GM18508 (cell line): ENCODE data around the gene HPCAL4.

Experiments used
- ATAC-seq: cut with Tn5 transposase; IDR thresholded peaks from one replicate; pipeline ENCODE4 v1.9.1; 2021; ENCODE audit warnings: moderate number of reproducible peaks; ENCODE audit not compliant: insufficient read depth, unreplicated experiment

HPCAL4 gene

DNA sequence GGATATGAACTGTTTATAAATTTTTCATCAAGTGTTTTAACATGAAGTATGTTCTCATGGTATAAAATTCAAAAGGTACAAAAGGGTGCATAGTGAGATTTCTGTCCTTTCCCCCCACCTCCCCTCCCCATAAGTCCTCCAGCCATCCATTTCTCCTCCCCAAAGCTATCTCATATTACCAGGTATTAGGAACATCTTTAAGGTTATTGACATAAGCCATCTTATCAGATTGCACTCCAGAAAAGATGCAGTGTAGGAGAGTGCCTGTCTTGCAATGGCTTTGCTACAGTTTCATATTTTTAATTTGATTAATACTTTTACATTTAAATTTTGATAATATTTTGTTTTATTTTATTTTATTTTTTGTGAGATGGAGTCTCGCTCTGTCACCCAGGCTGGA, 13.5 kb upstream of the HPCAL4 start:
- ATAC-seq: no peak

DNA sequence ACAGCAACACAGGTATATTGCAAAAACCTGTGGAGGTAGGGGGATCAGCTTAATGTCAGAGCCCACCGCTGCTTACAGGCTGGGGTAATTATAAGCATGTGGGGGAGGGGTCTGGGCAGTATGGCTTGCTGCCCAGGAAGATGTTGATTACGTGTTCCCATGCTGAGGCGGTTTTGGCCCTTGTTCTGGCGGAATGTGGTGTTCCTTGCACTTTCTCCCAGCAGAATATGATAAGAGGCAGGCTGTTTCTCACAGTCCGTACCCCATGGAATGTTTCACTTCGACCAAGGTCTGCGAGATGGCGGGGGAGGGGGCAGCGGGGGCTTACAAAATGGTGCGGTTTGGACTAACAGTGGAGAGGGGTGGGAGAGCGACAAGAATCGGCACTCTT, 9.8 kb upstream of the HPCAL4 start:
- ATAC-seq: no peak

DNA sequence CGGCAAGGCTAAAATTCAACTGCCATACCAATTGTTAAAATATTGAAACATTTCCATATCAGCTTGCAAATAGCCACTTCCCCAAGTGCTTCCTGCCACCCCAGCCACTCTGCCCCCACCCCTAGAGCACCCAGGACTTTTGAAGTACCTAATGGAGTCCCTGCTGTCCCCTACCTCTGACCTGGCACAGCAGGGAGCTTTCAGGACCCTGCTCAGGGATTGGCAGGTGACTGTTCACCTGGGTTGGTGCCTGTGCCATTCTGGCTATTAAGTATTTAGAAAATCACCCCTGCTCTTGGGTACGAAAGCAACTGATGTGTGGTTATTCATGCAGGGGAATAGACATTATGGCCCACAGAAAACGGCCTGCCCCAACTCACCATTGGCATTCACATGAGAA, 9.1 kb upstream of the HPCAL4 start:
- ATAC-seq: no peak

- no peak for ATAC-seq
These were observed 8.2 kb upstream of the HPCAL4 start for GRCh38 chr1:39699419-39699818.

DNA sequence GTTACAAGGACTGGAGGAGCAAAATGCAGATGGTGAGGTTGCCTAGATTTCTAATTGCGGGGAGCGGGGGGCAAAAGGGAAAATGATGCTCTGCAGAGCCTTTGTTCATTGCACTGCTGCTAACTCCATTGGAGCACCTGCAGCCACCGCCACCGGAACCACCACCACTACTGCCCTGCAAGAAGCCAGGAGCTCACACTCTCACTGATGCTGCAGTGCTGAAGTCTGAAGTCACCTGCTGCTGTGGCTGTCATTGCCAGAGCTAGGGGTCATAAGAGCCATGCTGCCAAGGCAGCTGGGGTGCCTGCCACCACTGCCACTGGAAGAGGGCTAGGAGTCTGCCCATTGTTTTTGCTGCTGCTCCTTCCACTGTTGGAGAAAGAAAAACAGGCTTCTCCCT, 7.3 kb upstream of the HPCAL4 start:
- no peak for ATAC-seq

DNA sequence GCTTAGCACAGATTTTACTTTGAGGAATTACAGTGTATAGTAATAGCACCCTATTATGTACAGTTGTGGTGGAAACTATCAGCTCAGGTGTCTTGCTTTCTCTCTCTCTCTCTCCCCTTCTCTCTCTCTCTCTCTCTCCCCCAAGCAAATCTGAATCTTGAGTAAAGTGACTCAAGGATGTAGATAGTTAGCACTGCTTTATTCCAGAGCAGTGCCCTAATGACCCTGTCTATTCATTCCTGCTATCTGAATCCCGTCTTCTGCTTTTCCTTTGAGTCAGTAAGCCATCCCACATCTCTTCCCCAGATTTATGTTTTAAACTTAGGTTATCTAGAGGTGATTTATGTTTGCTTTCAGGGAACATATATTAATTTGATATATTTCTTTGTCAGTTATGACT, 5.2 kb upstream of the HPCAL4 start:
- no peak for ATAC-seq

DNA sequence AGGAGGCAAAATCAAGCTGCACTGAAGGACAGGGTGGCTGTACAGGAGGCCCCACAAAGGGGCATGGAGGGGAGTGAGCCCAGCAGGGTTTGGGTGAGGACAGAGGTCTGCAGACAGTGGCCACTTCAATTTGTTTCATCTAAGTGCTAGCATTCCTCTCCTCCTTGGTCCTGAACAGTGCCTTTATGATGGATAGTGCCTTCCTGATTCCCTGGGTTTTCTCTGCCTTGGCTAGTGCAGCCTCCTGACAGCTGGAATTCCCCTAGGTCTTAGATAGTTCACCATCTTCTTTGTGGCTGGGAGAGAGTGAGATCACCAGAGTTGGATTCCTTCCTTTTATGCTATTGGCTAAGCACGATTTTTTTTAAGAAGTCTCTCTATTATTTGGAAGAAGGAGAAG, 3.8 kb upstream of the HPCAL4 start:
- ATAC-seq: no peak

DNA sequence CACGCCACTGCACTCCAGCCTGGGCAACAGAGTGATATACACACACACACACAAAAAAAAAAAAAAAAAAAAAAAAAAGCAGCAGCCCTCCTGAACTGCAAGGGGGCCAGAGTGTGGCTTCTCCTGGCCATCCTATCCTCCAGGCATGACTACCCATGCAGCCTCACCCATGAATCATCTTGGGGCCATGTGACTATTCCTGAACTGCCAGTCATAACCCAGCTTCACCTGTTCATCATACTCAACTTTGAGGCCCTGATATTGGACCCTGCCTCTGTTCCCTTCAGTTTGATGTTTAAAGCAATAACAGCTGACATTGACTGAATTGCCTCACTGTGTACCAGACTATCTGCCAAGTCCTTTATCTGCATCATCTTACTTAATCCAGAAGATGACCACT, 2.8 kb upstream of the HPCAL4 start:
- ATAC-seq: no peak

DNA sequence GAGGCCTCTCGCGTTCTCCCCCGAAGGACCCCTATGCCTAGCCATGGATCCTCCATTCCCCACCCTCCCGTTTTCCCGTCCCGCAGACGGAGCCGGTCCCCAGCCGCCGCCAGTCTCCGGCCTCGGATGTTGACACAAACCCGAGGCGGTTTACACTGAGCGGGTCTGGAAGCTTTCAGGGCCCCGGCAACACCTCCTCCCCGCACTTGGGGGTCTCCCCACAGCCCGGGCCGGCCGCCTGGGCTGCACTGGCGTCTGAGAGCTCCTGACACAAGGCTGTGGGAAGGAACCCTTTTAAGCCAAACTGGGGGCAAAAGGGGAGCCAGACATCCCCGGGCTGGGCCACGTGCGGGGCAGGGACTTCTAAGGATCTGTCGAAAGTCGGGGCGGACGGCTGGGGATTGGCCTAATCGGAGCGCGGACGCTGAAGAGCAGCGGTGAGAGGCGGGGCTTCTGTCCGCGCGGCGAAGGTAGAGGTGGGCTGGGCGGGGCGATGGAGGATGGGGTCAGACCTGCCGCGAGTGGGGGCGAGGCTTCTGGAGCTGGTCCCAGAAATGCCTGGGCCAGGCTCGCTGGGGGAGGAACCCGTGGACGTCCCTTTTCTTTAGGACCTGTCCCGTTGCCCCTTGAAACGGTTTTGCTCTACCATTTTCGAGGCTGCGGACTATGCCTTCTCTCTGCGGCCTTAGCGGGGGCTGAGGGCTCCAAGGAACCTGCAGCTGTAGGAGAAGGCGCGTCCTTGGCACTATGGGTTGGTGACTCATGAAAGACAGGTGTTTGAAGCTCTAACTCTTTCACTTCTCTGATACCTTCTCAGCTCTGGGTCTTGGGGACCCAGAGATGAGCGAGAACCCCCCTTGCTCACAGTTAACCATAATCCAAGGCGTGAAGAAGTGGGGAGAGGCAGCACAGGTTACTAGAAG, 1.2 kb upstream of the HPCAL4 start:
- ATAC-seq: no peak

GRCh38 chr1:39690794-39691382, 345 bp downstream of the HPCAL4 start:
- ATAC-seq: no peak

DNA sequence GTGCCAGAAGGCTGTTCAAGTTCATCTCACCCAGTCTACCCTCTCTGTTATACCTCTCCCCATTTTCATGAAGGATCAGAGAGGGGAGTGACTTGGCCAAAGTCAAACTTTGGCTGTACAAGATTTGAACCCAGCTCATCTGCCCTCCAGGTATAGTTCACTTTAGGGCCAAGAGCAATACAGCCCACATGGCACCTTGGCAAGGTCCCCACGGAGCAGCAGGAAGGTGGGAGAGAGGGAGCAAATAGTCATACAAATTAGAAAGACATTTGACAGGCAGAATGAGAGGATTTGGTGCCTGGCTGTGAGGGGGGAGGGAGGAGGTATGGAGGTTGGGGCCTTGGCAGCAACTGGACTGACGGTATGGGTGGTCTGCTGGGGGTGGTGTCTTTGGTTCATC, 1.0 kb downstream of the HPCAL4 start:
- no peak for ATAC-seq

DNA sequence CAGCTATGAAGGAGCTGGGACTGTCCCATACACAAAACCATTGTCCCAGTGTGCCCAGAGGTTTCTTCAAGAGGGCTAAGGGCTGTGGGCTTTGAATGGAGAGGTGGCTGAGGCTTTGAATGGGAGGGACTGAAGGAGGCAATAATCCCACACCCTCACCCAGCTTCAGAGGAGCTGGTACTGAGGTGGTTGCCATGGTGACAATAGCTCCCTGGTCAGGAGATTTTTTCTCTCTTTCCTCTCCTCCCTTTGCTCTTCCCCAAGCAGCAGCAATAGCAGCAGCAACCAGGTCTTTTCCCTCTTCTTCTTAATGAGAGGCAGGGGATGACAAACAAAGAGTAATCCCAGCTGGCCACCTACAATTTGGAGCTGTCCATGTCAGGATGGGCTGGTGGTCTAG, 1.6 kb downstream of the HPCAL4 start:
- ATAC-seq: no peak

DNA sequence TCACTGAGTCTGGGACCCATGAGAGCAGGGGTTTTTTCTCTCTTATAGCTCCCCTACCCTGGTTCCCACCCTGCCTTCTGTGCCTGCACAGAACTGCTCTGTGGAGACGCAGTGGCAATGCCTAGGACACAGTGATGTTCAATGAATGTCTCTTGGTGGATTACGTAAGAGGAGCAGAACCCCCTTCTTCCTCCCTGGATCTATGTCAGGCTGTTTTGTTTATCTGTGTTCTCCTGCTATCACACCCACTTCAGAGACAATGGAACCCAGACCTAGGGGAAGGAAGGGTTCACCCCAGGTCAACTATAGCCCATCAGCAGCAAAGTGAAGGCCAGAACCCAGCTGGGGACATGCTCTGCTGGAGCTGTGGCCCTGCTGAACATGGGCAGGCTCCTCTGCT, 2.0 kb downstream of the HPCAL4 start:
- no peak for ATAC-seq

GRCh38 chr1:39688706-39689105, 2.5 kb downstream of the HPCAL4 start:
- ATAC-seq: no peak

DNA sequence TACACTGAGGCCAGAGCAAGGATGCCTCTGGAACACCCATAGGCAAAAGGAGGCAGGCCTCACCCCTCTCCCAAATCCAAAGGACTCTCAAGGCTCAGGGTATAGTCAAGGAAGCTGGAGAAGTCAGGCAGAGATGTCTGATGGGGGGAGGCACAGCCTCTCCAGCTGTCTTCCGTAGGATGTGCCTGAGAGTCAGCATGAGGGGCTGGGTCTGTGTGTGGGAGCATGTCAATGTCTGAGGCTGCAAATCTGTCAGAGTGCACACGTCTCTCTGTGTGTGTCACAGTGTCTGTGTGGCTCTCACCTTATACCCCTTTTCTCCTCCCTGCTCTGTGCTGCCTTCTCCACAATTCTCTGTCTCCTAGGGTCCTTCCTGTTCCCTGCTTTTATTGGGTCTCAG, 4.0 kb downstream of the HPCAL4 start:
- no peak for ATAC-seq

- ATAC-seq: no peak
These were observed 6.2 kb downstream of the HPCAL4 start for GRCh38 chr1:39685071-39685470.

DNA sequence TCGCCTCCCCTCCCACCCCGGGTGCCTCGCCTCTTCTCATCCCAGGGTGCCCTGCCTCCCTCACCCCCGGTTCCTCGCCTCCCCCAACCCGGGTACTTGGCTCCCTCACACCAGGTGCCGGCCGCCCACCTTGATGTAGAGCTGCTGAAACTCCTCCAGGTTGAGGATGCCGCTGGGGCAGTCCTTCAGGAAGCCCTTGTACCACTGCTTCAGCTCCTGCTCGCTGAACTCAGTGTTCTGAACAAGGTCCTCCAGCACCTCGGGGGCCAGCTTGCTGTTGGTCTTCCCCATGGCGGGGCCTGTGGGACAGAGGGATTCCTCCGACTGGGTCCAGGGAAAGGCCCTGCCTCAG, 6.9 kb downstream of the HPCAL4 start:
- ATAC-seq: no peak

DNA sequence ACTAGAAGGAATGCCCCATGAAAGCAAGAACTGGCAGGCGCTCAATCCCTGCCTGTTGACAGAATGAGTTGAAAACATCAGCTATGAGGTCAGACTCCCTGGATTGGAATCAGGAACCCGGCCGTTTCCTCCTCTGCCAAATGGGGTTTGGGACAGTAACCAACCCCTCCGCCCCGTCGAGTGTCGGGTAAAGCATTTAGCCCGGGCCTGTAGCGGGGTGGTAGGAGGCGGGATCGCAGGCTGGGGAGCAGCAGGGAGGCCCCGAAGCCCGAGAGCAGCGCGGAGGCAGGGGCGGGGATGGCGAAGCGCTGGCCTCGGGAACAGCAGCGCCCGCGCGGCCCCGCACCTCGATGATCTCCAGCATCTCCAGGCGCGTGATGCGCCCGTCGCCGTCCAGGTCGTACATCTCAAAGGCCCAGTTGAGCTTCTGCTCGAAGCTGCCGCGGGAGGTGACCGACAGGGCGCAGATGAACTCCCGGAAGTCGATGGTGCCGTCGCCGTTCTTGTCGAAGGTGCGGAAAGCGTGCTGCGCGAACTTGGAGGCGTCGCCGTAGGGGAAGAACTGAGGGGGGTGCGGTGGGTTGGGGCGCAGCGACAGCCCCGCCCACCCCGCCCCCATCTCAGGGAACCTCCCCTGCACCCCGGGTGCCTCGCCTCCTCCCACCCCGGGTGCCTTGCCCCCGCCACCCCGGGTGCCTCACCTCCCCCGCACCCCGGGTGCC, 7.5 kb downstream of the HPCAL4 start:
- ATAC-seq: no peak

GRCh38 chr1:39681999-39682398, 9.2 kb downstream of the HPCAL4 start:
- ATAC-seq: no peak

GRCh38 chr1:39681294-39681693, 9.9 kb downstream of the HPCAL4 start:
- no peak for ATAC-seq

GRCh38 chr1:39680751-39681150, 10.5 kb downstream of the HPCAL4 start:
- ATAC-seq: no peak
